ENCODE results near the gene PDXP. TPM values are rescaled to one million over a fixed set of nuclear protein-coding genes. Genes with fewer than 3 reads are reported as not detected.

Gene PDXP, protein sequence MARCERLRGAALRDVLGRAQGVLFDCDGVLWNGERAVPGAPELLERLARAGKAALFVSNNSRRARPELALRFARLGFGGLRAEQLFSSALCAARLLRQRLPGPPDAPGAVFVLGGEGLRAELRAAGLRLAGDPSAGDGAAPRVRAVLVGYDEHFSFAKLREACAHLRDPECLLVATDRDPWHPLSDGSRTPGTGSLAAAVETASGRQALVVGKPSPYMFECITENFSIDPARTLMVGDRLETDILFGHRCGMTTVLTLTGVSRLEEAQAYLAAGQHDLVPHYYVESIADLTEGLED
- 12.9 to 18.7 TPM (median 16.5 TPM) in 5 replicates for total RNA-seq (2022; extraction: Qiagen RNA extraction)

DNA sequence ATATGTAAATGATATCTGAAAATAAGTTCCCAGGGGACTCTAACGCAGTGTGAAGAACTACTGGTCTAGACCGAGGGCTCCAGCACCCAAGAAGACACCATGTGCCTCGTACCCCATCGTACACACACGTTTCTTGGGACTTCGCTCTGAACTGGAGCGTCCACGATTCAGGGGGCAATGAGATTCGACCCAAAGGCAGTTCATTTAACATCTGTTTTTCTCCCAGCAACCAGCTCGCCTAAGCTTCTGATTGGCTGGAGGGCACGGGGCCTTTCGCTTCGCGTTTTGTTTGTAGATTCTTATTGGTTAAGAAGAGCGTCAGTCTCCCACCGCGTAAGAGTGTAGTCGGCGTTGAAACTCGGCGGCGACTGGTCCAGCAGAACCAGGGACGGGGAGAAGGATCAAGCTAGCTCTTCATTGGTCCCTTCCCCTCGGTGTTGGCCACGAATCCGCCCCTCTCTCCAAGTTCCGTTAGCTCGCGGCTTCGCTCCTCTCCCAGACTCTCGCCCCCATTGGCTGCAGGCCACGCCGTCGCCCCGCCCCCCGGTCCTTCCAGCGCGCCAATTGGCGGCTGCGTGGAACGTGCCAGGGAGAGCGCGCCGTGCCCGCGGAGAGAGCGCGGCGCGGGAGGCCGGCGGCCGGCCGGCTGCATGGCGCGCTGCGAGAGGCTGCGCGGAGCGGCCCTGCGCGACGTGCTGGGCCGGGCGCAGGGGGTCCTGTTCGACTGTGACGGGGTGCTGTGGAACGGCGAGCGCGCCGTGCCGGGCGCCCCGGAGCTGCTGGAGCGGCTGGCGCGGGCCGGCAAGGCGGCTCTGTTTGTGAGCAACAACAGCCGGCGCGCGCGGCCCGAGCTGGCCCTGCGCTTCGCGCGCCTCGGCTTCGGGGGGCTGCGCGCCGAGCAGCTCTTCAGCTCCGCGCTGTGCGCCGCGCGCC lies at the start of gene PDXP:
Gene PDXP, plus strand, starts transcription at position 591 of the 933 bp plus-strand sequence. Its CDS starts 60 bp downstream, at position 651.

DNA sequence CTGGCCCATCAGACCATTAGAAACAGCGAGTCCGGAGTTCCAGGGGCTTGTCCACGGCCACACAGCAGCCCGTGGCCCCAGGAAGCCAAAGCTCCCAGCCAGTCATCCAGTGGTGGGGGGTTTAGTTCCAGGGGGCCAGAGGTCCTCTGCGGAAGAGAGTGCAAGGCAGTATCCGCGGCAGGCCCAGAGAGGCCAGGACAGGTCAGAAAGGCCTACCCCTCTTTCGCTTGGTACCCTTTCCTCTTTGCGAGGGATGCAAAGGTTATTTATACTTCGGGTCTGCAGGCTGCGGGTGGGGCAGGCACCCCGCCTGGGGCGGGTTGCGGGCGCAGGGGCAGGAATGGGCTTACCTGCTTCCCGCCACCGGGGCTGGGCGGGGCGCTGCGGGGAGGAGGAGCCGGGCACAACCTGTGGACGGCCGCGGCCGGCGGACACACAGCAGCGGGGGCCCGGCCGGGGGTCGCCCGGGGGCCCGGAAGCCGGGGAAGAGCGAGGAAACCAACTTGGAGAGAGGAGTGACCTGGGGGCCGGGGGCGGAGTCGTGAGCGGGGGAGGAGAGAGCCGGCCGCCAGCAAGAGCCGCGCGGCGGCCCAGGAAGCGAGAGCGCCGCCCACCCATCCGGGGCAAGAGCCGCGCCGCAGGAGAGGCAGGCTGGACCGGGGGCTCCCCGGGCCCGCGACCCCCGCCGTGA lies 19.3 kb upstream of the PDXP start, which contains the start of gene SH3BP1:
Gene SH3BP1, plus strand, starts transcription at position 600 of the 691 bp plus-strand sequence. CDS start 119 bp downstream, outside the sequence.

GRCh38 chr22:37674951-37675929 lies 16.7 kb downstream of the PDXP start, which contains the start of gene LGALS1:
Gene LGALS1 (plus strand): TSS chr22:37675636. CDS start chr22:37675703, 67 bp downstream.

DNA sequence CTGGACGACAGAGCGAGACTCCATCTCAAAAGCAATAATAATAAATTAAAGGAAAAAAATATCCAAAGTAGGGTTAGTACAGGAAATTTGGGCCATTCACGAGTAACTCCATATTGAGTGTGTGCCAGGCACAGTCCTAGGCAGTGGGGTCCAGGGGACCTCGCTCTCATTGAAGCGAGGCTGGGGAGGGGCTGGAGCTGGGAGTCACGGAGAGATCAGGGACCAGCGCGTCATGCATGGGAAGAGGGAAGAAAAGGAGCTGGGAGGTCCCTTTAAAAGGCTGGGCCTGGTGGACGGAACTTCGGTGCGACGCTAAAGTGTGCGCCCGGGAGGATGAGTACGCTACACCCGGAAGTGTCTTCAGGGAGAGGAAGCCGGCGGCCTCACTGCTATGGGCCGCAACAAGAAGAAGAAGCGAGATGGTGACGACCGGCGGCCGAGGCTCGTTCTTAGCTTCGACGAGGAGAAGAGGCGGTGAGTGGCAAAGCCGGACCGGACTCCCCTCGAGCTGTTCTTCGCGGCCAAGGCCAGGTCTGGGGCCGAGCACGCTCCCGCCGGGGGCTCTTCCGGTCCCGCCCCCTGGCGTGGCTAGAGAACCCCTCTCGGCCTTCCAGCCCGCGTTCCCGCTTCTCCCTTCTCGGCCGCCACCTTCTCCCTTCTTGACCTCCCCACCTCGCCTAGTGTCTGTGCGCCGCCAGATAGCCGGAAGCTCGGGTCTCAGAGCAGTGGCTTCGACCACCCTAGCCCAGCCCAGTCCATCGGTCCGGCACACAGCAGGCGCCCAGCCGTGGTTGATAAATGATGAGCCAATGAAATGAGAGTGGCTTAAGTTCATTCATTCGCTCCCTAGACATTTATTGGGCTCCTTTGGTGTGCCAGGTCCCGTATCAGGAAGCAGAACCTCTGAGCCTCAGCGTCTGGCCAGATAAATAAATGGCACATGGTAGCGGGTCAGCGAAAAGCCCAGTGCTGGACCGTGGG lies 27.8 kb downstream of the PDXP start, which contains the start of gene NOL12:
Gene NOL12, plus strand, starts transcription at position 342 of the 981 bp plus-strand sequence. Its CDS starts 50 bp downstream, at position 392.

GRCh38 chr22:37696657-37697537 lies 38.4 kb downstream of the PDXP start, which contains the start of gene TRIOBP:
Gene TRIOBP (plus strand): TSS chr22:37697048. CDS start chr22:37701366, 4,318 bp downstream.

Other genes with a start within 250 kb of the PDXP start
- 3.9 to 7.0 TPM (median 6.4 TPM) in 5 replicates for gene ELFN2, start 231.2 kb upstream of the PDXP start, total RNA-seq (2022; extraction: Qiagen RNA extraction)
- gene MFNG, start 172.3 kb upstream of the PDXP start, total RNA-seq (2022; extraction: Qiagen RNA extraction) = 1.2 to 2.7 TPM (median 1.9 TPM) in 5 replicates
- gene CARD10, start 139.3 kb upstream of the PDXP start, total RNA-seq (2022; extraction: Qiagen RNA extraction) = 20.7 to 36.0 TPM (median 32.6 TPM) in 5 replicates
- gene CDC42EP1, start 98.2 kb upstream of the PDXP start, total RNA-seq (2022; extraction: Qiagen RNA extraction) = 24.8 to 35.0 TPM (median 31.0 TPM) in 5 replicates
- gene LGALS2, start 78.6 kb upstream of the PDXP start, total RNA-seq (2022; extraction: Qiagen RNA extraction) = 0.31 to 0.46 TPM in 2 of 5 replicates, not detected in the others
- gene GGA1, start 49.9 kb upstream of the PDXP start, total RNA-seq (2022; extraction: Qiagen RNA extraction) = 16.4 to 24.1 TPM (median 23.6 TPM) in 5 replicates
- 1.5 to 2.6 TPM (median 1.9 TPM) in 5 replicates for gene SH3BP1, start 19.1 kb upstream of the PDXP start, total RNA-seq (2022; extraction: Qiagen RNA extraction)
- gene LGALS1, start 16.9 kb downstream of the PDXP start, total RNA-seq (2022; extraction: Qiagen RNA extraction) = 1,243 to 1,361 TPM (median 1,330 TPM) in 5 replicates
- 23.9 to 30.7 TPM (median 26.6 TPM) in 5 replicates for gene NOL12, start 27.6 kb downstream of the PDXP start, total RNA-seq (2022; extraction: Qiagen RNA extraction)
- gene TRIOBP, start 38.3 kb downstream of the PDXP start, total RNA-seq (2022; extraction: Qiagen RNA extraction) = 26.5 to 37.8 TPM (median 33.8 TPM) in 5 replicates
- 2.7 to 3.8 TPM (median 3.0 TPM) in 5 replicates for gene GCAT, start 149.2 kb downstream of the PDXP start, total RNA-seq (2022; extraction: Qiagen RNA extraction)
- gene GALR3, start 164.7 kb downstream of the PDXP start, total RNA-seq (2022; extraction: Qiagen RNA extraction) = not detected in 5 replicates
- 18.1 to 25.4 TPM (median 21.6 TPM) in 5 replicates for gene ANKRD54, start 185.6 kb downstream of the PDXP start, total RNA-seq (2022; extraction: Qiagen RNA extraction)
- gene EIF3L, start 190.7 kb downstream of the PDXP start, total RNA-seq (2022; extraction: Qiagen RNA extraction) = 264 to 287 TPM (median 275 TPM) in 5 replicates
- 16.7 to 20.2 TPM (median 18.6 TPM) in 5 replicates for gene MICALL1, start 247.6 kb downstream of the PDXP start, total RNA-seq (2022; extraction: Qiagen RNA extraction)

Data from A549 treated with Mapracorat at 1 μM for 4 hours (cell line).